ENCODE data around the gene ZC3HAV1.
A peak's percentile ranks its signal among the peaks of the same experiment; 100 is the strongest.

The ZC3HAV1 gene

GRCh38 chr7:139018910-139019309, 90.6 kb downstream of the ZC3HAV1 start:
- TF ChIP-seq ISL1 (CRISPR knock-in tag; IDR thresholded peaks at IDR 0.05) (no peak), ARNTL (CRISPR knock-in tag; IDR thresholded peaks at IDR 0.05; ENCODE audit: borderline replicate concordance, low read depth) (no peak), SNAI2 (CRISPR knock-in tag; IDR thresholded peaks at IDR 0.05) (no peak), ZC3H10 (CRISPR knock-in tag; IDR thresholded peaks at IDR 0.05) (no peak), PPARA (CRISPR knock-in tag; IDR thresholded peaks at IDR 0.05; ENCODE audit: borderline replicate concordance) (no peak), ZNF70 (CRISPR knock-in tag; IDR thresholded peaks at IDR 0.05) (no peak), CREB5 (CRISPR knock-in tag; IDR thresholded peaks at IDR 0.05; ENCODE audit: low read depth) (no peak), TOX (CRISPR knock-in tag; IDR thresholded peaks at IDR 0.05; ENCODE audit: borderline replicate concordance) (no peak), TSHZ2 (CRISPR knock-in tag; IDR thresholded peaks at IDR 0.05) (no peak), ESRRG (CRISPR knock-in tag; IDR thresholded peaks at IDR 0.05) (no peak), BACH2 (CRISPR knock-in tag; IDR thresholded peaks at IDR 0.05; ENCODE audit: borderline replicate concordance) (no peak), RARB (CRISPR knock-in tag; IDR thresholded peaks at IDR 0.05) (no peak), OSR1 (CRISPR knock-in tag; IDR thresholded peaks at IDR 0.05) (no peak), POU6F1 (CRISPR knock-in tag; IDR thresholded peaks at IDR 0.05; ENCODE audit: borderline replicate concordance, low read depth) (no peak), ZNF565 (CRISPR knock-in tag; conservative IDR thresholded peaks at IDR 0.05; ENCODE audit: low read depth) (no peak), PATZ1 (CRISPR knock-in tag; IDR thresholded peaks at IDR 0.05; ENCODE audit: borderline replicate concordance) (no peak)
- no peak for ATAC-seq

- TF ChIP-seq ZNF8 (CRISPR knock-in tag; IDR thresholded peaks at IDR 0.05) (peak; percentile 91), RARB (CRISPR knock-in tag; IDR thresholded peaks at IDR 0.05) (no peak), OSR1 (CRISPR knock-in tag; IDR thresholded peaks at IDR 0.05) (no peak)
- ATAC-seq, result peak; percentile 99
Measured at GRCh38 chr7:139016931-139017511, 92.5 kb downstream of the ZC3HAV1 start.

GRCh38 chr7:139011373-139011772, 98.1 kb downstream of the ZC3HAV1 start:
- TF ChIP-seq ZFP3 (CRISPR knock-in tag; IDR thresholded peaks at IDR 0.05) (no peak), ZNF565 (CRISPR knock-in tag; conservative IDR thresholded peaks at IDR 0.05; ENCODE audit: low read depth) (no peak), TOX (CRISPR knock-in tag; IDR thresholded peaks at IDR 0.05; ENCODE audit: borderline replicate concordance) (no peak), POU6F1 (CRISPR knock-in tag; IDR thresholded peaks at IDR 0.05; ENCODE audit: borderline replicate concordance, low read depth) (no peak), PPARA (CRISPR knock-in tag; IDR thresholded peaks at IDR 0.05; ENCODE audit: borderline replicate concordance) (no peak), TSHZ2 (CRISPR knock-in tag; IDR thresholded peaks at IDR 0.05) (no peak), BACH2 (CRISPR knock-in tag; IDR thresholded peaks at IDR 0.05; ENCODE audit: borderline replicate concordance) (no peak), GLIS3 (CRISPR knock-in tag; IDR thresholded peaks at IDR 0.05) (no peak), ZNF8 (CRISPR knock-in tag; IDR thresholded peaks at IDR 0.05) (no peak), ZFP30 (CRISPR knock-in tag; IDR thresholded peaks at IDR 0.05) (no peak)
- ATAC-seq, result no peak

Measured in SK-N-SH treated with all-trans-retinoic acid at 6 μM for 48 hours (cell line).